Muscle of back (tissue), 13 donors: Measurements from ENCODE around the gene WASHC4. TPM values are rescaled to one million over a fixed set of nuclear protein-coding genes. Genes with fewer than 3 reads are reported as not detected.

Source experiments
- DNase-seq, 3 donors: peaks; one replicate each; pipeline versions ENCODE4 v3.0.0 to v3.0.0-alpha.2; 2013
- long read RNA-seq, 9 donors: transcript quantifications; one replicate each; lab custom pipeline, GENCODE V29; 2026
- polyA plus RNA-seq, 10 donors: library from polyadenylated mRNA; unstranded; fragments of 120-200 nt; gene quantifications; one replicate each; pipeline ENCODE4 v1.2.1, GENCODE V29; 2013; ENCODE audit not compliant: insufficient read length in 10 of 10

WASHC4 gene
- polyA plus RNA-seq, result 10 to 100 TPM; 24.0 to 48.9 (median 35.5) TPM
- long read RNA-seq, donor 1, result 0 reads
- long read RNA-seq, donor 2, full-length matches to known transcripts, result 3 of 3 reads
- long read RNA-seq, donor 2, partial matches to known transcripts, result 0 of 3 reads
- long read RNA-seq, donor 2, other reads (novel, unspliced or antisense), result 0 of 3 reads
- long read RNA-seq, donor 3, result 0 reads
- long read RNA-seq, donor 4, result 0 reads
- long read RNA-seq, donor 5, result 0 reads
- long read RNA-seq, donor 6, partial matches to known transcripts, result 0 of 1 reads
- long read RNA-seq, donor 6, other reads (novel, unspliced or antisense), result 0 of 1 reads
- long read RNA-seq, donor 7, result 0 reads
- long read RNA-seq, donor 8, partial matches to known transcripts, result 5 of 5 reads
- long read RNA-seq, donor 8, other reads (novel, unspliced or antisense), result 0 of 5 reads
- long read RNA-seq, donor 9, result 0 reads

GRCh38 chr12:105107494-105108371, at the start of gene WASHC4:
Gene WASHC4 (plus strand): TSS chr12:105107731. CDS start chr12:105107801, 70 bp downstream.
- DNase-seq, result peak; percentile 94 to 98 (median 96)

- DNase-seq, result no peak
Observed at GRCh38 chr12:105060715-105061378, 46.7 kb upstream of the WASHC4 start.

GRCh38 chr12:105064564-105065178, 42.9 kb upstream of the WASHC4 start:
- DNase-seq, result no peak

GRCh38 chr12:105067511-105068031, 40.0 kb upstream of the WASHC4 start:
- peak in 1 of 3 donors; percentile 7 for DNase-seq

GRCh38 chr12:105069936-105070702, 37.4 kb upstream of the WASHC4 start:
- no peak for DNase-seq

- no peak for DNase-seq
Observed at GRCh38 chr12:105071981-105072380, 35.5 kb upstream of the WASHC4 start.

- DNase-seq, result no peak
Observed at GRCh38 chr12:105072888-105073488, 34.5 kb upstream of the WASHC4 start.

- no peak for DNase-seq
Observed at GRCh38 chr12:105076098-105076497, 31.4 kb upstream of the WASHC4 start.

- DNase-seq, result no peak
Observed at GRCh38 chr12:105076913-105077312, 30.6 kb upstream of the WASHC4 start.

- DNase-seq, result no peak
Observed at GRCh38 chr12:105077435-105077834, 30.1 kb upstream of the WASHC4 start.

- no peak for DNase-seq
Observed at GRCh38 chr12:105078712-105079570, 28.6 kb upstream of the WASHC4 start.

GRCh38 chr12:105083031-105083430, 24.5 kb upstream of the WASHC4 start:
- no peak for DNase-seq

- DNase-seq, result peak; percentile 57 to 79 (median 64)
Observed at GRCh38 chr12:105083551-105084105, 23.9 kb upstream of the WASHC4 start.

- DNase-seq, result peak; percentile 75 to 81 (median 81)
Observed at GRCh38 chr12:105084251-105085250, 23.0 kb upstream of the WASHC4 start, which contains the start of gene ALDH1L2. Gene ALDH1L2 (minus strand): TSS chr12:105084458. CDS start chr12:105084436, 22 bp downstream.

- DNase-seq, result no peak
Observed at GRCh38 chr12:105085501-105085900, 22.0 kb upstream of the WASHC4 start.

- DNase-seq, result no peak
Observed at GRCh38 chr12:105089817-105090216, 17.7 kb upstream of the WASHC4 start.

- no peak for DNase-seq
Observed at GRCh38 chr12:105090361-105090760, 17.2 kb upstream of the WASHC4 start.
